HG03060 (cell line): ENCODE data around the gene CALML4.
"Not testable (repeated sequence)": the region's sequence is repeated elsewhere in the genome, so short reads cannot be mapped to it uniquely, and the experiment has no call there.

ENCODE experiments used
- ATAC-seq: cut with Tn5 transposase; IDR thresholded peaks from one replicate; pipeline ENCODE4 v1.9.1; 2021; ENCODE audit warnings: low read depth, moderate number of reproducible peaks; ENCODE audit not compliant: unreplicated experiment

Gene CALML4

DNA sequence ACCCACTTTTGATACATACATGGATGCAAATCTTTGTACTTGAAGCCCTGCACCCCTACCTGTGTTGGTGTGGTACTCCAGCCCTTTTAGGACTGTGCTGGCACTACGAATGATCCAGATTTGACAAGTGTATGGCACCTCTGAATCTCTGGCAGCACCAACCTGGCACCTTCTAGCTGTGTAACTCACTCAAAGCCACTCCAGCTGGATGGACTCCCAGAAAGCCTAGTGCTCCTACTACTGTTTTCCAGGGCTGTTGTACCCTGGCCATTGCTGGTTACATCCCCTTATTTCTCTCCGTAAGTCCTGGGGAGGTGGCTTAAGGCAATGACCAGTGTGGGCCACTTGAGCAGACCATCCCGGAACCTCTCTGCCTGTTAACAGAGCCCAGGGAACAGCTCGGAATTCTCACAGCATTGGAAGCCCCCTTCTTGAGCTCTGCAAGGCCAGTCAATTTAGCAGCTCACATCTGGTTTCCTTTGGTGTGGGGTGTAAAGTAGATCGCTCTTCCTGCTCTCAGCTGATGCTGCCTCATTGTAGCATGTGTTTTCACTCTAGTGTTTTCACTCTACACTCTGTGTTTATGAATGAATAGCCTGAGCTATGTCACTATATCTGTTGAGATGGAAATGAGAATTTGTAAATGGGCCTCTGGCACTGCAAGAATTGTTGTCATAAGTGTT is 12.2 kb downstream of the CALML4 start:
- no peak for ATAC-seq

DNA sequence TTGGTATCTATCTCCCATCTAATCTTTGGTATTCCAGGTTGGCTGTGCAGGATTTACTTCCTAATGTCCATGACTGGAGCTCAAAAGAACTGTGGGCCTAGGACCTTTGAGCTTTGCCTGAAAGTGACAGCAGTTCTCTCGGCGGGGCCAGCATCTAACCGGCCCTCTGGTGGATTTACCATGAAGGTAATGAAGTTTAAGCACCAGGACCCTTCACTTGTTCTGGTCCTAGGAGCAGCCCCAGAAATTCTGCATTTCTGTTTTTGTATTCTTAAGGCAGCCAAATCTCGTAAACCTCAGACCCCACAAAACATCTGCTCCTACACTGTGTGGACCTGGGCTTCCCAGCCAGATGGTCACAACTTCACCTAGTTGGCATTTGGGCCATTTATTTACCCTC is 13.0 kb downstream of the CALML4 start:
- no peak for ATAC-seq

DNA sequence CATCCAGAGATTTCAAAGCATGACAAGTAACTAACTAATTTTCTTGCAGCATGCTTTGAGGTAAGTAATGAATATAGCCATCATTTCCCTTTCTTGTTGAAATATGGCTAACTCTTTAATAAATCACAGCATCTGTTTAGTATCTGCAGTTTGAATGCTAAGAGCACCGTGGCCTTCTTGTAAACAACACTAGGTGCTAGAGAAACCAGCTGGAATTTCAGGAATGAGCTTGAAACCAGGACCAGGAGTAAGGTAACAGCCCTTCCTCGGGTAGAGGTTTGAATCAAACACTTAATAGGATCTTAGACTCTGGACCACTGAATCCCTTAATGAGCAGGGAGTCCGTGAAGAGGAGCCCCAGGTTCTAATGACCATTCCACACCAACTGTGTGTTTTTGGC is 13.6 kb downstream of the CALML4 start:
- no peak for ATAC-seq

DNA sequence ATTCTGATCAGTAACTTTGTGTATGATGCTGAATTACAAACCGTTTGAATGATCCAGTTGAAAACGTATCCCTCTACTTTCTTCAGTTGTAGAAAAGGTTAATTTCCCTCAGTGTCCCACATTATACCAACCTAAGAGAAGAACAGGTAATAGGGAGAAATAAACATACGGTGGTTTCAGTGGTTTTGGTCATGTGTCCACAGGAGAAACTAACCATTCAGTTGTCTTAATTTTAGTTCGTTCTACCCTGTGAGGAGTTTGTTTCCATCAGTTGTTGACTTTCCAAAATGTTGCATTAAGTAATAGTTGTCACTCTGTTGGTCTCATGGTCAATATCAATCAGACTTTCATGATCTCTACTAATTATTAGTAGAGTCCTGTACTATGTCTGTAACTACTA is 15.1 kb downstream of the CALML4 start:
- no peak for ATAC-seq

DNA sequence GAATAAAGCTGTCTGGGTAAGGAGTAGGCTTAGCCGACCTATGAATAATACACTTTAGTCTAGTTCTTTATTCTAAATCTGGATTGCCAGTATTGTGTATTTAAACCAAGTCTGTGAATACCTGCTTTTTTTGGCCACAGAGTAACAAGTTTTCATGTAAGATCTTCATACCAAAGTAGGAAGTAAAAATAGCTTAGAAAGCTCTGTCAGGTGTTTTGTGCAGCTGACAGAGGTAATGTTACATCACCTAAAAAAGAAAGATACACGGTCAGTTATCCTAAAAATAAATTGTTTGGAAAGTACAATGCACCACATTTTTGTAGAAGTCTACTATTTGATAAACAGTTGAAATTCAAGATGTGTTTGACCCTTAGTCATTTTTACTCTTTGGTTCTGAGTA is 16.5 kb downstream of the CALML4 start:
- ATAC-seq = no peak

DNA sequence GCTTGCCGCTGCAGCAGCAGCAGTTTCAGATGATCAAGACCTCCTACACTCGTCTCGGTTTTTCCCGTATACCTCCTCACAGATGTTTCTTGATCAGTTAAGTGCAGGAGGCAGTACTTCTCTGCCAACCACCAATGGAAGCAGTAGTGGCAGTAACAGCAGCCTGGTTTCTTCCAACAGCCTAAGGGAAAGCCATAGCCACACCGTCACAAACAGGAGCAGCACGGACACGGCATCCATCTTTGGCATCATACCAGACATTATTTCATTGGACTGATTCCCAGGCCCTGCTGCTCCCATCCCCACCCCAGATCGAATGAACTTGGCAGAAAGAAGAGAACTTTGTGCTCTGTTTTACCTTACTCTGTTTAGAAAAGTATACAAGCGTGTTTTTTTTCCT is 17.6 kb downstream of the CALML4 start:
- no peak for ATAC-seq

DNA sequence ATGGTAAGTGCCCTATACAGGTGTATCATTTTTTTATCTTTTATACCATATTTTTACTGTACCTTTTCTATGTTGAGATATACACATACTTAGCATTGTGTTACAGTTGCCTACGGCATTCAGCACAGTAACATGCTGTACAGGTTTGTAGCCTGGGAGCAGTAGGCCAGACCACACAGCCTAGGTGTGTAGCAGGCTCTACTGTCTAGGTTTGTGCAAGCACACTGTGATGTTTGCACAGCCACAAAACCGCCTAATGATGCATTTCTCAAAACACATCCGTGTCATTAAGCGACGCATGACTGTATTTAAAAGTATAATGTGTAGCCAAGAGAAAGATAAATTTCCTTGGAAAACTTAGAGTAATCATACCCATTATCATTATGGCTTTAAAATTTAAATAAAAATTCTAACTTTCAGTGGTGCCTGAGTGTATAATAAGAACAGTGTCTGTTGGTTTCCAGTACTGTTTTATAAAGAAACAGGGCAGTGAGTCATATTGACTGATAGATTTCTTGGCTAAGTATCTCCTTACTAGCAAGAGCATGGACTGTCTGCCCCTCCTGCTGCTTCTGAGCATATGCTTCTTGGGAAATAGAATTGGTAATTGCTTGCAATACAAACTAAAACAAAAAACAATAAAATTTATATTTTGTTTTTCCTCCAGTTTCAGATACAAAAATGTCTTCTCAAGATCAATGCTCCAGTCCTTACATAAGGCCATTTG is 18.3 kb downstream of the CALML4 start:
- ATAC-seq = no peak

DNA sequence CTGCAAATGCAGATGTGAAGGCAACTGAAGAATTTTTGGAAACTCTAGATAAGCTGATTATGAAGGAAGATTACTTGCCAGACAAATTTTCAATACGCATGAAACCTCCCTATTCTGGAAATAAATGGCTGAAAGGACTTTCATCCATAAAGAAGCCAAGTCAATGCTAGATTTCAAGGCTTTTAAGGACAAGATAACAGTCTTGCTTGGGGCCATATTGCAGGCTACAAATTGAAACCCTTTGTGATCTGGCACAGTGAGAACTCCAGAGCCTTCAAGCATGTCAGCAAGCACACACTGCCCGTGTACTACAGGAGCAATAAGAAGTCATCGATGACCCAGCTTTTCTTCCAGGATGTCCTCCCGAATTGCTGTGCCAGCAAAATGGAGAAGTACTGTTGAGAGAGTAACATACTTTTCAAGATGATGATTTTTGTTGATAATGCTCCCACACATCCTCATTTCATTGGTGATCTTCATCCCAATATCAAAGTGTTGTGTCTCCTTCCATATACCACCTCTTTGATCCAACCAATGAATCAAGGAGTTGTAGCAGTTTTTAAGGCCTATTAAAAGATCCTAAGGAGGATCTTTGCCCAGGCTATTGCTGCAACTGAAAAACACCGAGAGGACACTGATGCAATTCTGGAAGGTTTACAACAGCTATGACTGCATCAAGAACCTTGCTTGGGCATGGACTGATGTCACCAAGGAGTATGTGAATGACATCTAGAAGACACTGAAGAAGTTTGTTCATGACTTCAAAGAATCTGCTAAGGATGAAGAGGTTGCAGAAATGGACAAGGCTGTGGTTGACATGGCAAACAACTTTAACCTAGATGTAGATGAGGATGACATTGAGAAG is 20.3 kb downstream of the CALML4 start:
- ATAC-seq = no peak

DNA sequence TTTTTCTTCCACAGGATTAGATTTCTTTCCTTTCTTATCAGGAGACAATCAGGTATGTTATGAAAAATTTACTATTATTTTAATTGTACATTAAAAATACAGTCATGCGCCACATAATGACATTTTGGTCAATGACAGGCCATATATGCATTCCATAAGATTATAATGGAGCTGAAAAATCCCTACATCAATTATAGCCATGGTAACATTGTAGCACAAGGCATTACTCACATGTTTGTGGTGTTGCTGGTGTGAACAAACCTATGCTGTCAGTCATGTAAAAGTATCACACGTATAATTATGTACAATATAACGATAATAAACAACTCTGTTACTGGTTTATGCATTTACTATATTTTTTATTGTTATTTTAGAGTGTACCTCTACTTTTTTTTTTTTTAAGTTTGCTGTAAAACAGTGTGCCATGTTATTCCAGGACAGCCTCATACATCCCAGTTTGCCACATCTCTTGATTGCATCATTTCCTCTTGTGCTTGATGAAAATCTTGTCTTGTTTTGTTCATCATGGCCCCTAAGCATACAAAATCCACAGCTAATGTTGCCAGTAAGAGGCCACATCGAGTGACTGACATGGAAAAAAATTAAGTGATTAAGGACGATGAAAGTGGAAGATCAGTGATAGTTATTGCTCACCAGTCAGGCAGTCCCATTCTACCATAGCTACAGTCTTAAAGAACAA is 21.4 kb downstream of the CALML4 start:
- ATAC-seq = no peak

DNA sequence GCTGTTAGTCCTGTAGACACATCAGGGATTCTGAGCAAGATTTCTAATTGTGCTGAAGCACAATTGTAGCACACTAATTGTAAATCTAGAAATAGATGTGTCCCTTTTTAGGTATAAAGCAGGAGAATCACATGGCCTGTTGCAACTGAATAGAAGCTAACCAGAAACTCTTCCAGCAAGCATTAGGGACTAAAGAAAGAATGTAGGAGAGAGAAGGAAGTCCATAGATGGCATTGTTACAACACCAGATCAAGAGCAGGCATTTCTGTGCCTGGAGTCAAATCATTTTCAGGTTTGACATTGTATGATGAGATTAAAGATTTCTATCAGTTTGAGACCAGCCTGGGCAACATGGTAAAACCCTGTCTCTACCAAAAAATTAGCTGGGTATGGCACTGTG is 27.4 kb downstream of the CALML4 start:
- no peak for ATAC-seq

DNA sequence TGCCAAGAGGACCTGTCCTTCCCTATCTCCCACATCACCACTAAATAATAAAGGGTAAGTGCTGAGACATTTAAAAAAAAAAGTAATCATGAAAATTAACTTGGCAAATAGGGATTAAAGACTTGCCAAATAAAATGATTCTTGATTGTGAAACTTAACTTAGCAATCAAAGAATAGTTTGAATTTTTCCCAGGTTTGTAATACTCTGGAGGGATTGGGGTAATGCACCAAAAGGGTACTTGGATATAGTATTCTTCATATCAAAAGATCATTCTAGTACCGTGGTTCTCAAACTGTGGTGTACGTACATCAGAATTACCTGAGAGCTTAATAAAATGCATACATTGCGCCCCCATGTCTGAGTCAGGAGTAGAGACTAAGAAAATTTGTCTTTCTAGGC is 28.5 kb downstream of the CALML4 start:
- no peak for ATAC-seq

DNA sequence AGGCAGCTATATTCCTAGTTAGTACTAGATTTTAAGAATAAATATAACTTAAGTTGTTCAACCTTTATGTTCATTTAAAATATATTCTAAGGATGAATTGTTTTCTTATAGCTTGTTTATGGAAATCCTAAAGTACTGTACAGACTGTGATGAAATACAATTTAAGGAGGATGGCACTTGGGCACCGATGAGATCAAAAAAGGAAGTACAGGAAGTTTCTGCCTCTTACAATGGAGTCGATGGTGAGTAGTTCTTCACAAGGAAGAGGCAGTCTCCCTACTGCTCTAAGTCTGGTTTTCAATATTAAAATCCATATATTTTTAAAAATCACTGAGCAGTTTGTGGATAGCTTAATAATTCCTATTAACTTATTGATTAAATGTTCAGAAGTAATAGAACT is 29.6 kb downstream of the CALML4 start:
- no peak for ATAC-seq

DNA sequence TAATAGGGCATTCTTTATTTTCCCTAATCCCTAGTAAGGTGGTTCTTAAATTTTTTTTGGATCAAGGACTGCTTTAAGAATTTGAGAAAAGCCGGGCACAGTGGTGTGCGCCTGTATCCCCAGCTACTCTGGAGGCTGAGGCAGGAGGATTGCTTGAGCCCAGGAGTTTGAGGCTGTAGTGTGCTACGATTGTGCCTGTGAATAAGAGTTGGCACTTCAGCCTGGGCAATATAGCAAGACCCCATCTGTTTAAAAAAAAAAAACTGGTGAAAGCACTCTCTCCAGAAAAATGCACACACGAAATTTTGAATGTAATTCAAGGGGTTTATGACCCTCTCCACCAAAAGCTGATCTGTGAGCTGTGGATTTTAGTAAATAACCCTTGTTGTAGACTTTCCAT is 32.0 kb downstream of the CALML4 start:
- no peak for ATAC-seq

DNA sequence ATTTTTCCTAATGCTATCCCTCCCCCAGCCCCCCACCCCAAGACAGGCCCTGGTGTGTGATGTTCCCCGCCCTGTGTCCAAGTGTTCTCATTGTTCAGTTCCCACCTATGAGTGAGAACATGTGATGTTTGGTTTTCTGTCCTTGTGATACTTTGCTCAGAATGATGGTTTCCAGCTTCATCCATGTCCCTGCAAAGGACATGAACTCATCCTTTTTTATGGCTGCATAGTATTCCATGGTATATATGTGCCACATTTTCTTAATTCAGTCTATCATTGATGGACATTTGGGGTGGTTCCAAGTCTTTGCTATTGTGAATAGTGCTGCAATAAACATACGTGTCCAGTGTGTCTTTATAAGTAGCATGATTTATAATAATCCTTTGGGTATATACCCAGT is 33.1 kb downstream of the CALML4 start:
- ATAC-seq = not testable (repeated sequence)

DNA sequence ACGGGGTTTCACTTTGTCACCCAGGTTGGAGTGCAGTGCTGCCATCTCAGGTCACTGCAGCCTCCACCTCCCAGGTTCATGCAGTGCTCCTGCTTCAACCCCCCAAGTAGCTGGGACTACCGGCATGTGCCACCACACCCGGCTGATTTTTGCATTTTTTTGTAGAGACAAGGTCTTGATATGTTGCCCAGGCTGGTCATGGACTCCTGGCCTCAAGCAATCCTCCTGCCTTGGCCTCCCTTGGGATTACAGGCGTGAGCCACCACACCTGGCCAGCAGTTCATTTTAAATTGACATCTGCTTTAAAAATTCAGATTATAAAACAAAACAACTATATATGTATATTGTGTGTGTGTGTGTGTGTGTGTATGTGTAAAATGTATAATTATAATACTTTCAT is 38.3 kb downstream of the CALML4 start:
- ATAC-seq = no peak

DNA sequence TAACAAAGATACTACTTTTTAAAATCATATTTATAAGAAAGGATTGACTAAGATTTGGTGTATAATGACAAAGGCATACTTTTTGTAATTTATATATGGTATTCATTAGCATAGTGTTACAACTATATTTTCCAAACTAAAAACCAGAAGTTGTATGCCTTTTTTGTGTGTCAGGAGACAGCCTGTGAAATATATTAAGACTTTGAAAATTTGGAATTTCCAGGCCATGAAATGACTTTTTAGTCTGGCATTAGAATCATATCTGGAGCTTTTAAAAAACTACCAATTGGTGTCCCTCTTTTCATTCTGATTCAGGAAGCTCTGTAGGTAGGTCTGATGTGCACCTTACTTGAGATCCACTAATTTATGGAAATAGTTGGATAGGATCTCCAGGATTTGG is 41.9 kb downstream of the CALML4 start:
- ATAC-seq = no peak

DNA sequence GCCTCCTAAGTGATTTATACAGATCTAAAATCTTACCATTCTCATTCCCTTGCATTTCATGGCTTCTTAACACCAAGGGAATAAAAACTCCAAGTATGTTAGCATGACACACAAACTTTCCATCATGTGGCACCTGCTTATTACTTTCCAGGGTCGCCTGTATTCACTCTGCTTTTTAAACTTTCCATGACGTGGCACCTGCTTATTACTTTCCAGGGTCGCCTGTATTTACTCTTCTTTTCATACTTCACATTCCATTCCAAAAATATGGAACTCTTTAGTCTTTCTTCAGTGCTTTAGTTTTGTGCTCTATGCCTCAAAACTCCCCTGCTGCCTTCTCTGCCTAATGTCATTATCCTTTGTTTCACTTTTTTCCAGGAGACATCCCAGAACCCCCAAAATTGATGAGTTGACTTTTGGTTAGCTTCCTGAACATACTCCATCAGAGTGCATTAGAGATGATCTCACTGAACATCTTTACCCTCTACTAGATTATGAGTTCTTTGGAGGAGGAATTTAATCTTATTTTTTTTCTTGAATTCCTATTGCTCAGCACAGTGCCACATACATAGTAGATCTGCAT is 47.0 kb downstream of the CALML4 start:
- no peak for ATAC-seq

DNA sequence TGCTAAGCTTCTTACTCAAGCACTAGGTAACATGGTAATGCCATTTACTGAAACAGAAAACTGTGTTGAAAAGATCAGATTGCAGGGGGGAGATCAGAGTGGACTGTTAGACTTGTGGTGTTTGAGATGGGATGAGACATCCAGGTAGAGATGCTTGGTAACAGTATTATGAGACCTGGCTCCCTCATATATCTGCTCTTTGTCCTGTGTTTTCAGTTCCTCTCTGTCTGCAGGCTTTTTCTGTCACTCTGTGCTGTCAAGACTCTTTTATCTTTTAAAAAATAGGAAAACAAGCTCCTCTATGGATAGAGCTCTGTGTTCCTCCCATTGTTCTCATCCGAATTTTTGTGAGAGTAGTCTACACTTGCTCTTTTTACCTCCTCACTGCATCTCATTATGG is 48.1 kb downstream of the CALML4 start:
- ATAC-seq = no peak

DNA sequence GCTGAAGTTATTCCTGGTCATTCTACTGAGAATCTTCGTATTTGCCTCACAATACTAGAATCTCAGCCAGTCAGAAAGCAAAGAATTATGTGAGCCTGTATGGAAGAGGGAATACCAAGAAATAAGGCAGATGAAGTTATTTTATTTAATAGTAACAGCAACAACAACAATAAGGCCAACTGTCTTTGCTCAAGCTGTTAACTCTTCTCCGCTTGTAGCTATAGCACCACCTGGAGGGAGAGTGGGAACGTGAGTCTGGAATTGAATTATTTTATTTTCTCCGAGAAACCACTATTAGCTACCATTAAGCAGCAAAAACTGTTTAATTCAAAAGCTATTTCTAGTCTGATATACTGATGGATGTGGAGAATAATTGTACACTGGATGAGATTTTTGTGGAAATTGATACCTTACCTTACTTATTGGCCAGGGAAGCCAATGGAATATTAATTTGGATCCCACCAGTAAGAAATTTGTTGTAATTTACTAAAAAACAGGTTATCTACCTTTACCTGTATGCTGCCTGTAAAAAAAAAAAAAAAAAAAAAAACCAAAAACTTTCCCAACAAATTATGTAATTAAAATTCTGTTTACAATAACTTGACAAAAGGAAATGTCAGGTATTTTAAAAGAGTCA is 50.1 kb downstream of the CALML4 start:
- no peak for ATAC-seq

DNA sequence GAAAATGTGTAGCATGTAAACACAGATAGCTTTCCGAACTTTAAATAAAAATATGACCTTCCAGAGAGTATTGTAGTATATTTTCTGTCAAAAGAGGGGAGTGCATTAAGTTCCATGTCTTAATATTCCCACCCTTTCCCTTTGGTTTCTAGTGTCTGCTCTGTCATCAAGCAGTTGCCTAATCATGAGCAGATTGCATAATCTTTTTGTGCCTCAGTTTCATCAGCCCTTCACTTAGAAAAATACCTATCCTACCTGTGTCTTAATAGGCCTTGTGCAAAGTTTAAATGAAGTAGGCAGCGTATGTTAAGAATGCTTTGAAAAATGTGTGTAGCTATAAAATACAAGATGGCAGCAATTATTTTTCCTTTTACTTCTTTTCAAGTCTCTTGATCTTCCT is 52.8 kb downstream of the CALML4 start:
- no peak for ATAC-seq
